HG03103 (cell line): Measurements from ENCODE around the gene MVD.

ENCODE experiments used
- ATAC-seq: cut with Tn5 transposase; IDR thresholded peaks from one replicate; pipeline ENCODE4 v1.9.1; 2021; ENCODE audit warnings: low read depth; ENCODE audit not compliant: unreplicated experiment

Gene MVD

DNA sequence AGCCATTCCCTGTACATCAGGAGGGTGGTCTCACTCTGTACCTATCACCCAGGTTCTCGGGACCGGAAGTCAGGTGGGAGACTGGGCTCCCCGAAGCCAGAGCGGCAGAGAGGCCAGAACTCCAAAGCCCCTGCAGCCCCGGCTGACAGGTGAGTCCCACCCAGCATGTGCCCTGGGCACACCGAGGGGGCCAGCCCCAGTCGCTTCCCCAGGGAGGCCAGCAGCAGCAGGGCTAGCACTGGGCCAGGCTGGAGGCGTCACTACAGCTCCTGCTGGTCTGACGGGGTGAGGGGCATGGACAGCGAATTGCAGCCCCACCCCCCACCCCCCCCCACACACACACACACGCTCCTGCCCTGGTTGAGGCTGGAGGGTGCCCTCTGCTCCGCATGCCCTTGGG lies 32.5 kb downstream of the MVD start:
- ATAC-seq = no peak

DNA sequence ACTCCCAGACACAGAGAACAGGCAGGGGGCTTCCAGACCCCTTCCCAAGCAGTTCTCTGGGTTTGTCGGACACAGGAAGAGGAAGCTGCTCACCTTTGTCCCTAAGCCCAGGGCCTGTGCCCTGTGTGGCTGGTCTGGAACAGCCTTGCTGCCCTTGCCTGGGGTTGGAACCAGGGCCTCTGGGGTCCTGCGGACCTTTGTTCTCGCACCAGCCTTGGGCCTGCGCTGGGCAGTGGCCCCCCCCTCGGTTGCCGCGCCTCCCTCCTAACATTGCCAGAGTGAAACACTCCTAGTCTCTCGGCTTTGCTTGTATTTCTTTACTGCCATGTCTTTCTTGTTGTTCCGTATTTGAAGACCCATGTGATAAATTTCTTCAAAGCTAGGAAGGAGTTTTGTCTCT lies 33.1 kb downstream of the MVD start:
- ATAC-seq = no peak

DNA sequence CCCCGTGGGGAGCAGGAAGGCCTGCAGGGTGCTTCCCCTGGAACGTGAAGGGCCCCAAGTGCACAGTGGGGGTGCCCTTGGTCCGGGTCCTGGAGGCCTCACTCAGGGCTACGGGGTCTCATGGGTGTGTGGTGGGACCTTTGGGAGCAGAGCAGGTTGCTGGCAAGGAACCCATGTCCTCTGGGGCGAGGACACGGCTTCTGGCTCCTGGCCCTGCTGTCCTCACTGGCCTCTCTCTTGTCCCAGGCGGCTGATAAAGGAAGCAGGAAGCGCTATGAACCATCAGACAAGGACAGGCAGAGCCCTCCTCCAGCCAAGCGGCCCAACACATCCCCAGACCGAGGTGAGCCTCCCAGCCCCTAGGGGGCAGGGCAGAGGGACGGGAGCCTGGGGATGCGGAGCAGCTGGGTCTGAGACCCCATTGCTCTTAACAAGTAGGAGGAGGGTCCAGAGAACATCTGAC lies 34.3 kb downstream of the MVD start:
- ATAC-seq = no peak

DNA sequence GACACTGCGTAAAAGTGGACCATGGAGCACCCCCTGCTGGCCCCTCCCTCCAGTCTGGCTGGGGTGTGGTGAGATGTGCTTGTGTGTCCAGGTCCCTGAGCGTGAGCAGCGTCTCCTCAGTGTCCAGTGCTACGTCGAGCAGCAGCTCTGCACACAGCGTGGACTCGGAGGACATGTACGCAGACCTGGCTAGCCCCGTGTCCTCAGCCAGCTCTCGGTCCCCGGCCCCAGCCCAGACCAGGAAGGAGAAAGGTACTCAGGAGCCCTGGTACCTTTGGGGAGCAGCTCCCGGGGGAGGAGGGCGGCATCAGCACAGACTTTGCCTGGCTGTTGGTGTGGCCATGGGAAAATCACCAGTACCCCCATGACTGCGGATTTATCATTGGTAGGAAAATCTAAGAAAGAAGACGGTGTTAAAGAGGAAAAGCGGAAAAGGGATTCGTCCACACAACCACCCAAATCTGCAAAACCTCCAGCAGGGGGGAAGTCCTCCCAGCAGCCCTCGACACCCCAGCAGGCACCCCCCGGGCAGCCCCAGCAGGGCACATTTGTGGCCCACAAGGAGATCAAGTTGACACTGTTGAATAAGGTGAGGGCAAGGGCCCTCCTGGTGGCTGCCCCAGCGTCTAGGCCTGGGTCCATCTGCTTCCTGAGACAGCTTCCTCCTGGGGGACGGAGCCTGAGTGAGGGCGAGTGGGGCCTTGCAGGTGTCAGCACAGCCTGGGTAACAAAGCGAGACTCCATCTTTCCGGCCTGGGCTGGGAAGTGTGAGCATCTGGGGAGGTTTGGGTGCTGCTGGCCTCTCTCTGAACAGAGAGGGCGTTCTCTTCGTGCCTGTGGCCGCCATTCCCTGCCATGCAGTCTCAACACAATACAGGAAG lies 35.1 kb downstream of the MVD start:
- ATAC-seq = no peak

DNA sequence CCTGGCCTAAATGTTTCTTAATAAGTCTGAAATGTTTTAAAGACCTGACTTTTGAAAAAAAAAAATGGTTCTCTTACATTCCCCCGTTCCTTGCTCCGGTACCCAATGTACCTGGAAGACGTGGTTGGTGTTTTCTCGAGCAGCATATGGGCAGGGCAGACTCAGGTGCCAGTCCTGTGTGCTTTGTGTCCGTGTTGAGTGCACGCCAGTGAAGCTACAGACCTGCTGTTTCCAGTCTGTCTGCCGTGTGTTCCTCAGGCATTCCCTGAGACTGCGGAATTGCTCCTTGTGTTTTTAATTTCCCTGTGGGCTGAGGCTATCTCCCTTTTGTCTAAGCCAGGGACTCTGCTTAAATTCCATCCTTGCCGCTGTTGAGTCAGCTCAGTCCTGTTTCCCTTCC lies 36.2 kb downstream of the MVD start:
- no peak for ATAC-seq

DNA sequence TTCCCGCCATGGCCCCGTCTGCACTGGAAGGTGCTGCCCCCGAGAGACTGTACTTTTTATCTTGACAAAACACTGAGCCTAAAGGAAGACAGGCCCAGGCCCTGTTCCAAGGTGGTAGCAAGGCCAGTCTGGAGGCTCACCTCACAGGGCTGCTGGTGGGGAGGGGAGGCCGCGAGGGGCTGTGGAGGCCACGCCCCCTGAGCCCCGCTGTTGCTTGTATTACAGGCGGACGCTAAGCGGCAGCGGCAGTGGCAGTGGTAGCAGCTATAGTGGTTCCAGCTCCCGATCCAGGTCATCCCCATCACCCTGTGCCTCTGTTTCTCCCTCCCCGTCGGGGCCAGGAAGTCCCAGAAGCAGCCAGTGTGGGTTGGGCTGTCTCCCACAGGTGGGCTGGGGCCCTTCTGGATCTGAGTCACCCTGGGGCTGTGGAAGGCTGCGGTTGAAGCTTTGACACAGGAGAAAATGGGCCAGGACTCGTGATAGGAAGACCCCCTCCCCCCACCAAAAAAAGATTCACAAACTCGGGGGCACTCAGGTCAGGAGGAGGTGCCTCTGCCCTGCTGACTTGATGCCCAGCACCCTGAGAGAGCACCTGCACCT lies 37.8 kb downstream of the MVD start:
- no peak for ATAC-seq

DNA sequence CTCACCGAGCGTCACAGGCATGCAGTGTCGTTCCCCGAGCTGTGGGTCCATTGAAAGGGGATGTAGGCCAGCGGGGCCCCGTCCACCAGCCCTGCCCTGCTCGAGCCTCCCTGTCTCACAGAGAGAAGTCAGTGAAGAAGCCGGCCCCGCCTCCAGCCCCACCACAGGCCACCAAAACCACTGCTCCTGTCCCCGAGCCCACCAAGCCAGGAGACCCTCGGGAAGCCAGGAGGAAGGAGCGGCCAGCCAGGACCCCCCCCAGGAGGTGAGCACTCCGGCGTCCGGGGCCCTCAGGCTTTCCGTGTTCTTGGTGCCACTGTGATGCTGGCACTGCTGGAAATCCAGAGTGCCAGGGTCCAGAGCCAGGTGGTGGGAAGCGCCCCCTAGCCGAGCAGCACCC lies 38.4 kb downstream of the MVD start:
- no peak for ATAC-seq

DNA sequence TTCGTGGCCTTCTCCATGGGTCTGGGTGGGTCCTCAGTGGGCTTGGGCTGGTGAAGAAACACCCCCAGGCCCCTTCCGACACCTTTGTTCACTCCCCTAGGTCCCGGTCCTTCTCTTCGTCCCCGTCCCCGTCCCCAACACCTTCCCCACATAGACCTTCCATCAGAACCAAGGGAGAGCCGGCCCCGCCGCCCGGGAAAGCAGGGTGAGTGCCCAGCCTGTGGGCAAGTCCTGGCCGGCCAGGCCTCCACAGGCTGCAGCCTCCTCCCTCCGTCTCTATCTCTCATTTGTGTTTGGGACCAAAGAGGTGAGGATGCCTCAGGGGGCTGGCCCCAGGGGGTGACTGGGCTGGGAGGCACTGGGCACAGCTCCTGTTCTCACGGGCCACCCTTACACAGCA lies 39.0 kb downstream of the MVD start:
- ATAC-seq = no peak

DNA sequence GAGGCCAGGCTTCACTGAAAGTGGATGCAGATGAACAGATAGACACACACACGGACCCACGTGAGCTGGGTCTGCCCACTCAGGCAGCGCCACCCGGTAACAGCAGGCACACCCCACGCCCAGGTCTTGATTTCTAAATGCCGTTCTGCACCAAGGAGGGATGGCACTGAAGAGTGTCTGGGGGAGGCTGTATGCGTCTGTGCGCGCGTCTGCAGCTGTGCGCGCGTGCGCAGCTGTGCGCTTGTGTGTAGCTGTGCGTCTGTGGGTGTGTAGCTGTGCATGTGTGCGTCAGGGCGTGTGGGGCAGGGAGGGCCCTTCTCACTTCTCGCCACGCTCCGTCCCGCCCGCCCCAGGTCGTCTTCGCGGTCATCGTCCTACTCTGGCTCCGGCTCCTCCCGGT lies 40.0 kb downstream of the MVD start:
- no peak for ATAC-seq

DNA sequence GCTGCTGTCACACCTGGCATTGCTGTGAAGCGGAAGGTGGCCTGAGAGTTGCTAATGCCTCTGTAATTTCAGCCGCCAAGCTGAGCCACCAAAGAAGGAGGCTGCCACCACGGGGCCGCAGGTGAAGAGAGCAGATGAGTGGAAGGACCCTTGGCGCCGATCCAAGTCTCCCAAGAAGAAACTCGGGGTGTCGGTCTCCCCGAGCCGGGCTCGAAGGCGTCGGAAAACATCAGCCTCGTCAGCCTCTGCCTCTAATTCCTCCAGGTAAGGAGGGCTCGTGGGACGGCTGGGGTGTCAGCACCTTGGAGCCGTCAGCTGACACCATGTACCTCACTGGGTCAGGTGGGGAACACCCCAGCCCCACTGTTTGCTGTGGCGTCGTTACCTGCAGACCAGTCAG lies 40.8 kb downstream of the MVD start:
- no peak for ATAC-seq

DNA sequence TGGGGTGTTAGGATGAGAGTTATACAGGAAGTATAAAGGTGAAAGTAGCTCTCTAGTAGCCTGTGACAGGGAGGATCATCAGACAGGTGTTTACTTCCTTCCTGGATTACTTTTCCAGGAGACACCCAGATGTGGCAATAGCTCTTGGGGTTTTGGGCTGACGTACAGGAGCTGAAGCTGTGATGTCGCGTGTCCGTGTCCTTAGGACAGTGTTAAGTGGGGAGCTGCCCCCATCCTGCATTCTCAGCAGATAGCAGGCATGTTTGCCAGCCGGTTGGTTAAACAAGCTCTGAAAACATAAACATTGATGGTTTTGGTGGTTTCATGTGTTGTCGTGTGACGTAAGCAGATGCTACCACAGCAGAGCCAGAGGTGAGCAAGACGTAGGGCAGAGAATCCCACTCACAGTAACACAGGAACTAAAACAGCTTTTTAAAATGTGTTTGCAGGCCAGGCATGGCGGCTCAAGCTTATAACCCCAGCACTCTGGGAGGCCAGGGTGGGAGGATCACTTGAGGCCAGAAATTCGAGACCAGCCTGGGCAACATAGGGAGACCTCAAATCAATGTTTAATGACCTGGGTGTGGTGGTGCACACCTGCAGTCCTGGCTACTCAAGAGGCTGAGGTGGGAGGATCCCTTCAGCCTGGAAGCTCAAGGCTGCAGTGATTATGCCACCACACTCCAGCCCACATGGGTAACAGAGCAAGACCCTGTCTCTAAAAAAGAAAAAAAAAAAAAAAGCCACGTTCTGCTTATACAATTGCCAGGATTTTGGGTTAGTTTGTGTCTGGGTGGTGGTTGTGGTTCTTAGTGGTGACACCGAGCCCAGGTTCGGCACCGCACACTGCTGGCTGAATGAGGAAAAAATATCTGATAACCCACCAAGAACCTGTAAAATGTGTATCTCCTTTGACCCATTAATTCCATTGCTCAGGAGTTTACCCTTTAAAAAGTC lies 42.8 kb downstream of the MVD start:
- no peak for ATAC-seq

DNA sequence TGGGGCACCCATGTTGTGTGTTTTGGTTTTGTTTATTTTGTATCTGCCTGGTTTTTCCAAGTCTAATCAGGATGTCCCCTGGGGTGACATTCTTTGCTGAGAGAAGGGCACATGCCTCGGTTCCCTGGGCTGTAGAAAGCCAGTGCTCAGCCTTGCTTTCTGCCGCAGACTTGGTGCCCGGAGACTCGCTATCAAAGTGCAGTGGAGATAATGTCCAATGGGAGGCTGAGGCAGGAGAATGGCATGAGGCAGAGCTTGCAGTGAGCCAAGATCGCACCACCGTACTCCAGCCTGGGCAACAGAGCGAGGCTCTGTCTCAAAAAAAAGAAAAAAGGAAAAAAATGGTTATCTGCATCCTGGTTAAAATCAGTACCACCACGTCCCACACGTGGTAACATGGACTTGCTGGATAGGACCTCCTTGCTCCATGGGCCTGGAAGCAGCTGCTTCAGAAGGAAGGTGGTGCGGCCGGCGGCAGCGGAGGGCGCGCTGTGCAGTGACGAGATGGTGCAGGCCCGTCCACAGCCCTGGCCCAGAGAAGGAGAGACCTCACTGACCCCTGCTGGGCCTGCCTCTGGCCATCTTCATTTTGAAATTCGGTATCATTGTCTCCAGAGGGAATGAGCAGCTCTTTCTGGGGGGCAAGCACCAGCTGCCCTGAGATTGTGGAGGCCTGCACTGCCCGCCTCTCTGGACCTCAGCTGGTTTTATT lies 43.8 kb downstream of the MVD start:
- no peak for ATAC-seq

DNA sequence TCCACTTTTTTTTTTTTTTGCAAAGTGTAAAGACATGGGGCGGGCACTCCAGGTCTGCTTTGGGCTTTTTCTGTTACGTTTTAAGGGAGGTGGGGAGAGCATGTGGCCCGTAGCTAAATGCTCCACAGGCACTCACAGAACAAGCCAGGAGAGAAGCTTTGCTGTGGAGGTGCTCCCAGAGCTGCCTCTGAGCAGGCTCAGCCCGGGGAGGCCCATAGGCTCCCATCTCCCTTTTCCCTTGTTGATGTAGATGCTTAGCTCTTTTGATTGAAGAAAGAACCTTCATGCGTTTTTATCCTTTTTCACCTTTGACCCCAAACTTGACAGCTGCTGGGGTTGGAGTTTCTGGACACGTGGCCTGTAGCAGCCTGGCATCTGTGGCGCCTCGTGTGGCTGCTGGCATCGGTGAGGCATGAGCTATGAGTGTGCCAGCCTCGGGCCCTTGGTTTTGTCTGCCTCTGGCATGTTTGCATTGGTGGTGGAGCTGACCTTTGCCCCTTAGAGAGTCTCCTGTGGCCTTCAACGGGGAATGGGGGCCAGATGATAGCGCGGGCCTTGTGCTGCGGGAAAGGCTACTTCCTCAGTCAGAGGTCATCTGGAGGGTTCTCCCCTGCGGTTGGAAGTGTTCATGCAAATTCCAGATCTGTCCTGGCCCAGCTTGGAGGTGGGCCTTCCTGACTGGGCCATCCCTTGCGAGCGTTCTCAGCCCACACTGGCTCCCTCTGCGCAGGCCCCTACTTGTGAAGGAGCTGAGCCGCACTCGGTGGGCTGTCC lies 44.5 kb downstream of the MVD start:
- ATAC-seq = no peak

DNA sequence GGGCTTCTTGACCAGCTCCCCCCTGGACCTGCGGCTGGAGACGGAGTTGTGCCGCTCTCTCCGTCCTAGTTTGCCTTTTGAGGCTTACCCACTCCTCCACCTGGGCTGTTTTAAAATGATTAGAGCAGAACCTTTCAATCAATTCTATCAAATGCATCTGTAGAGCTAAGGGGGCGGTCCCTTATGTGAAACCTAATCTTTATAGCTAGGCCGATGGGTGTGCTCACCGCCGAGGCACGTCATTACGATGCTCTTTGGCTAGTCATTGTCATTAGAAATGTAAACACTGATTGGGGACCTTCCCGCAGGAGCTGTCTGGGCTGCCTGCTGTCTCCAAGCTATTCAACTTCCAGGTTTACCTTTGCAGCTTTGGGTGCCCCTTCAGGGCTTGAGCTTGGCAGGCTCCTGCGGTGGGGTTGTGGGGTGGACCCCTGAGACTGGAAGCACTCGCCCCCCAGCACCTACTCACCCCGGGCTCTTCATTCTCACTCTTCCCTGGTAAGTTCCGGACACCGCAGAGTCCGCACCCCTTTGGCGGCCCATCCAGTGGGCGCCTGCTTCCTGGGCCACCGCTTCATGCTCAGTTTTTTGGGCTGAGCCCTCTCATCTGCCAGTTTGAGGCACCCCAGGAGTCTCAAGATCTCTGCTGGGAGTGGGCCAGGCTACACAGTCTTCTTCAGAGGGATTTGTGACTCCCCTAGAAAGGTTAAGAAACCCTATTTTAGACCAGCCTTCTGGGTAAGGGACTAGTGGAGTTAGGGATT lies 45.4 kb downstream of the MVD start:
- ATAC-seq = no peak

DNA sequence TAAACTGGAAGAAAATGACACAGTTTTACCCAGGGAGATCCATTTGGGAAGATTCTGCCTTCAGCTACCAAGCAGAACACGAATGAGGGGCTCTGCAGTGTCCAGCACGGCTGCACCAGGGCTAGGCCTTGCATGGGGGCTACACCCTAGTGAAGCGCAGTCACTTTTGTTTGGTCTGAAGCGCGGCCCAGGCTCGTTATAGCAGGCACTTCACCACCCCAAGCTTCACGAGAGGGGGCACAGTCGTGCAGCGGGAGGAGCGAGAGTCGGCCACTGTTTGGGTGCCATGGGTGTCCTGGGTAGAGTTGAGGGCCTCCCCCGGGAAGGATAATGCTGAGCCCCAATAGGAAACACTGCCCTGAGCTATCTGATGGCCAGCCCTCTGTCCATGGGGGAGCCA lies 46.2 kb downstream of the MVD start:
- no peak for ATAC-seq

DNA sequence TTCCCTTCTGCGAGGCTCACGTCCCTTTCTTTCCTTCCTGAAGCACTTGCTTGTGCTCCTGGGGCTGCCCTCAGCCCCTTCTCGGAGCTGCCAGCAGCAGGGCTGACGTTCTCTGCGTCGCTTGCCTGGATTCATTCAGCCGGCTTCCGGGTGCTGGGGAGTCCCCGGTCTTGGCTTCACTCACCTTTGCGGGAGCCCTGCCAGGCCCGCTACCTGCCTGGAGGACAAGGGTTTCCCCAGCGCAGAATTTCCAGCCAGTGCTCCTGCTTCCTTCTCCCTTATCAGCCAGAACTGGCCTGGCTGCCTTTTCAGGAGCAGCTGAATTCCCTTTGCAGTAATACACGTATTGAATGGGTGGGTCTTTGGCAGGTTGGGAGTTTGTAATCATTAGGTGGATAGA lies 46.6 kb downstream of the MVD start:
- ATAC-seq = no peak

DNA sequence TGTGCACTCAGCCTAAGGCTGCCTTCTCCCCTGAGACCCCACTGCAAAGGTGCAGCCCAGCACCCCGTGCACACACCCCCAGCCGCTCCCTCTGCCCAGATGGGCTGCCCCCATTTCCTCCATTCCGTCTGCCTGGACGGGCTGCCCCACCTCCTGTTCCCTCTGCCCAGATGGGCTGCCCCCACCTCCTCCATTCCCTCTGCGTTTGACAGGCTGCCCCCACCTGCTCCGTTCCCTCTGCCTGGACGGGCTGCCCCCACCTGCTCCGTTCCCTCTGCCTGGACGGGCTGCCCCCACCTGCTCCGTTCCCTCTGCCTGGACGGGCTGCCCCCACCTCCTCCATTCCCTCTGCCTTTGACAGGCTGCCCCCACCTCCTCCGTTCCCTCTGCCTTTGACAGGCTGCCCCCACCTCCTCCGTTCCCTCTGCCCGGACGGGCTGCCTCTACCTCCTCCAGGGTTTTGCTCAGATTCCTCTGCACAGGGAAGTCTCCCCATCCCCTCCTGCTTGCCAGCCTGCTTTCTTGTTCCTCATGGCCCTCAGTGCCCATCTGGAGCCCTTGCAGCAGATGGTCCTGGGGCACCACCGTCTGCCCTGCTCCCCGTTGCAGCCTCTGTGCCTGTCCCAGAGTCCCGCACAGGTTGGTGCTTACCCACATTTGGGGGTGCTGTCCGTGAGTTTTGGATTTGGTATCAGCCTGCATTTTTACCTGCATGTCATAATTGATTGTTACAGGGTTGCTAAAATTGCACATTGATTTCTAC lies 47.9 kb downstream of the MVD start:
- no peak for ATAC-seq
